ENCODE data around the gene RHAG. TPM values are rescaled to one million over a fixed set of nuclear protein-coding genes. Genes with fewer than 3 reads are reported as not detected.

The RHAG gene
- total and polyA plus RNA-seq, 2 of the 8 experiments (the other 6 are each of a cell fraction or from before 2014, with no cell fraction given), result not detected

DNA sequence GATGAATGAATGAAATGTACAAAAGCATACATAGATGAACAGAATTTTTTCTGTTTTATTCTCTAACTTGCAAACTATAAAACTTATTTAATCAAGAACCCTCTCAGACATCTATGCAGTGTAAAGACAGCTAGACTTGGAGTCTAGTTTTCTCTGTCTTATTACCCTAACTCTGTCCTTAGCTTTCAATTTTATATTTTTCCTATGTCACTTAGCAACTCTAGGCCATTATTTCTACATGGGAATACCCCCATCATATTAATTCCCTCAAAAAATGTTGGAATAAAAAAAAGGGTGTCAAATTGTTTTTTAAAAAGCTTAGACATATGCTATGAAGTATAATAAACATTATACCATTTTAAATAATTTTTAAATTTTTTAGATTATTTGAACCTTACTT, 1.2 kb downstream of the RHAG start:
- POLR2A ChIA-PET (ENCODE audit: partially characterized antibody), result interaction anchor here (0.6 kb wide), 1 partner anchor 91 kb away, joined by 4 read pairs; no protein-coding TSS in a partner anchor
- Histone ChIP-seq H3K23me2 (ENCODE audit: low read depth, low read length) (no peaks in the 10 kb centered on the region), H3K4me1 (replicated peaks in 1 of 4; ENCODE audit: control insufficient read depth in 3 of 4, insufficient read depth in 4 of 4, low read length in 3 of 4) (peaks cover 0 to 2% (median 0%) of the 10 kb centered on the region in 4 experiments; a peak in 1 of 7 replicates)
- TF ChIP-seq SIX5 (IDR thresholded peaks at IDR 0.05; ENCODE audit: low read depth, low read length) (no peak), TAF7 (optimal IDR thresholded peaks at IDR 0.05; ENCODE audit: borderline replicate concordance, low read depth, low read length) (no peak), SP2 (IDR thresholded peaks at IDR 0.05; ENCODE audit: low read length) (no peak), MAFK (IDR thresholded peaks at IDR 0.05; ENCODE audit: low read depth, low read length) (no peak), NANOG (IDR thresholded peaks at IDR 0.05; ENCODE audit: insufficient read depth, low read depth, low read length, poor library complexity, severe bottlenecking) (no peak), CREB1 (IDR thresholded peaks at IDR 0.05) (no peak), TBP (IDR thresholded peaks at IDR 0.05; ENCODE audit: low read depth, low read length) (no peak), RAD21 (IDR thresholded peaks at IDR 0.05 in 1 of 2, conservative IDR thresholded peaks at IDR 0.05 in 1 of 2; ENCODE audit: low read depth in 2 of 2, low read length in 2 of 2) (no peak), SUZ12 (IDR thresholded peaks at IDR 0.05; ENCODE audit: low read length) (no peak), SP1 (IDR thresholded peaks at IDR 0.05; ENCODE audit: low read depth, low read length) (no peak), EZH2 (IDR thresholded peaks at IDR 0.05; ENCODE audit: low read depth, low read length, severe bottlenecking) (no peak), RNF2 (IDR thresholded peaks at IDR 0.05; ENCODE audit: borderline replicate concordance, low read depth, low read length, missing control alignments, poor library complexity, severe bottlenecking) (no peak), PHF8 (conservative IDR thresholded peaks at IDR 0.05; ENCODE audit: low read depth, low read length) (no peak), CTBP2 (IDR thresholded peaks at IDR 0.05; ENCODE audit: borderline replicate concordance, insufficient read depth, insufficient read length, low read length) (no peak), KDM5A (IDR thresholded peaks at IDR 0.05; ENCODE audit: low read length) (no peak)

More for the DNA sequence above, 1.2 kb downstream of the RHAG start:
- H3K9ac ChIP-seq (replicated peaks in 1 of 4; ENCODE audit: extremely low read depth in 1 of 4, low read depth in 3 of 4, low read length in 3 of 4), result no peak overlapping the region
- no peak overlapping the region for H2AFZ ChIP-seq (ENCODE audit: low read length)
- no peak overlapping the region for H4K91ac ChIP-seq (replicated peaks; ENCODE audit: insufficient read length, low read length)
- H3K4me2 ChIP-seq (ENCODE audit: insufficient read depth in 1 of 2, low read depth in 2 of 2, low read length in 2 of 2), result no peak overlapping the region
- H4K5ac ChIP-seq (ENCODE audit: insufficient read length, low read depth, low read length), result no peak overlapping the region
- H3K79me1 ChIP-seq (ENCODE audit: low read depth, low read length), result no peaks in the 10 kb centered on the region
- no peak overlapping the region for H3K14ac ChIP-seq (ENCODE audit: insufficient read length)
- H2BK12ac ChIP-seq (ENCODE audit: low read depth, low read length), result no peak overlapping the region
- H3K27me3 ChIP-seq (replicated peaks in 1 of 4; ENCODE audit: control insufficient read depth in 3 of 4, extremely low read depth in 1 of 4, insufficient read depth in 3 of 4, low read length in 3 of 4), result no peaks in the 10 kb centered on the region
- DNase-seq (ENCODE audit: low read depth in 1 of 2, low spot score in 2 of 2) (no peak), FAIRE-seq (no peak)
- H2BK15ac ChIP-seq (ENCODE audit: low read length), result no peak overlapping the region
- no peak overlapping the region for H4K8ac ChIP-seq (ENCODE audit: extremely low read depth, insufficient read depth, low read length)
- no peak overlapping the region for H2BK120ac ChIP-seq (replicated peaks; ENCODE audit: low read depth, low read length)
- H3K4me3 ChIP-seq (ENCODE audit: extremely low read depth in 1 of 4, insufficient read depth in 2 of 4, low read depth in 3 of 4, low read length in 4 of 4), result no peak overlapping the region
- no peaks in the 10 kb centered on the region for H3K36me3 ChIP-seq (ENCODE audit: control insufficient read depth in 2 of 4, insufficient read depth in 4 of 4, low read length in 3 of 4)
- H3K56ac ChIP-seq (replicated peaks; ENCODE audit: insufficient read length, low read depth, low read length), result no peak overlapping the region
- H4K20me1 ChIP-seq (replicated peaks in 1 of 2; ENCODE audit: control insufficient read depth in 1 of 2, insufficient read depth in 2 of 2, low read length in 2 of 2), result no peaks in the 10 kb centered on the region
- CTCF ChIA-PET (ENCODE audit: partially characterized antibody), result interaction anchor here (0.6 to 1.4 kb wide), 3 partner anchors 12 to 105 kb away, joined by 3 to 5 read pairs (median 4); no protein-coding TSS in a partner anchor
- H3K9me3 ChIP-seq (ENCODE audit: insufficient read depth in 2 of 2, low read depth in 1 of 2, low read length in 1 of 2), result no peaks in the 10 kb centered on the region
- no peak overlapping the region for H3K27ac ChIP-seq (ENCODE audit: low read depth, low read length)
- H3K79me2 ChIP-seq (ENCODE audit: control insufficient read depth in 1 of 2, insufficient read depth in 2 of 2, low read length in 2 of 2), result no peaks in the 10 kb centered on the region
- no peak overlapping the region for H2BK5ac ChIP-seq (ENCODE audit: low read depth, low read length)
- H2AK5ac ChIP-seq (ENCODE audit: low read depth, low read length), result no peak overlapping the region
- no peak overlapping the region for H3K18ac ChIP-seq (ENCODE audit: extremely low read depth, low read length)
- H3K23ac ChIP-seq (ENCODE audit: insufficient read length), result no peak overlapping the region
- H3K4ac ChIP-seq (replicated peaks; ENCODE audit: insufficient read length, low read depth, low read length), result no peak overlapping the region
- no peak overlapping the region for H2BK20ac ChIP-seq (ENCODE audit: low read length)
